ENCODE data around the gene GLYATL1.

GLYATL1 gene

DNA sequence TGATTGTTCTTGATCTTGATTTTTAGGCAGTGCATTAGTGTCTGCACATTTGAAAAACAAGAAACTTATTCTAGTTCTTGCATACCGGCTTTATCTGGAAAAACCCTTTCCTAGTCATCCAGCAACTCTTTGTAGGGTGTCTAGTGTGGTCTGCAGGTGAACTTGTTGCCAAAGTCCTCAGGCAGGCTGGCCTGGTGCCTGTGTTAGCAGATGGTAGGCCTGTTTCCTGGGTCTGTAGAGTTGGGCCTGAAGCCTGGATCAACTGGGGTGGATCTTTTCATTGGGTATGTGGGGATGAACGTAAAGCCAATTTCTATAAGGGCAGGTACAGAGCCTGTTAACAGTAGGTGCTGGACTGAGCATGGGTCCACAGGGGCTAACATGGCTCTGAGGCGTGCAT is 5.6 kb upstream of the GLYATL1 start:
- ATAC-seq (replicated peaks) = no peak
- H3K36me3 Mint-ChIP-seq (ENCODE audit: insufficient read depth) = no peaks in the 10 kb centered on the region

DNA sequence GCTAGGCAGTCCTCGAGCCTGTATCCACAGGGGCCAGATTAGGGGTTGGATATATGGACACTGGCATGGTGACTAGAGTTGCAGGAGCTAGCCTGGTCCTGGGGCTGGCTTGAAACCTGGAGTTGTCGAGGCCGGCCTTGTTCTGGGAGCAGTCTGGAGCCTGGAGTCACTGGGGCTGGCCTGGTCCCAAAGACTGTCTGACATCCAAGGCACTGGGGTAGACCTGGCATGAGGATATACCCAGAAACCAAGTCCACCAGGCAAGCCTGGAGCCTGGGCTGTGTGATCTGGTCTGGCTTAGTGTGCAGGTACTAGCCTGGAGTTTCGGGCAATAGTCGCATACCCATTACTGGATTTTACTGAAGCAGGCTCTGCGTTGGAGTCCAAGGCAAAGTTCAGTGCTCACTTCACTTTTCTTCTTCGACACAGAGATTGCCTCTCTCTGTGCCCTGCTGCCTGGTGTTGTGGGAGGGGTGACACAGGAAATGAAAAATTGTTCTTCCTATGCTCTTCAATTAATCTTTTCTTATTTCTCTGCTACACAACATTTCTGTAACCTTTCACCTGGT is 4.3 kb upstream of the GLYATL1 start:
- no peaks in the 10 kb centered on the region for H3K36me3 Mint-ChIP-seq (ENCODE audit: insufficient read depth)
- no peak for DNase-seq
- no peak overlapping the region for H3K27ac Mint-ChIP-seq

More for the DNA sequence above, 5.6 kb upstream of the GLYATL1 start:
- no peak overlapping the region for H3K27ac Mint-ChIP-seq
- no peak for DNase-seq
- no peaks in the 10 kb centered on the region for H3K9me3 Mint-ChIP-seq
- H3K4me1 Mint-ChIP-seq (ENCODE audit: low read depth in 2 of 2) = no peaks in the 10 kb centered on the region
- H3K27me3 Mint-ChIP-seq = peaks cover 34 to 38% of the 10 kb centered on the region in 2 donors
- H3K4me3 Mint-ChIP-seq = no peak overlapping the region

DNA sequence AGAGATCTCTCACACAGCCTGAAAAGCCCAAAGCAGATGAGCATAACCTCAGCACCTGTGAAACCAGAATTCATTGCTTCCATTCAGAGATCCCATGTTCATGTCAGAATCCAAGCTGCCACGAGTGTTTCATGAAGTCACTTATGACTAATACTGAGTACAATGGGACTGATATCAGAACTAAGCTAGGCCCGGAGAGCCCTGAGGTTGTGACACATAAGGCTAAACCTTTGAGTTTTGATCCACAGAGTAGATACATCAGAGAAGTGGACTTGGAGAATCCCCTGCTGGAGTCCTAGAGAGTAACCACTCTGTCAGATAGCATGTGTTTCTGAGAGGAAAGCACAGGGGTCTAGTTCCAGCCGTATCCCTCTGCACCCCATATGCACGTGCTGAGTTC is 890 bp upstream of the GLYATL1 start:
- H3K27me3 Mint-ChIP-seq = peaks cover 28 to 45% of the 10 kb centered on the region in 2 donors
- H3K4me3 Mint-ChIP-seq = no peak overlapping the region
- no peak for ATAC-seq (replicated peaks)
- no peaks in the 10 kb centered on the region for H3K36me3 Mint-ChIP-seq (ENCODE audit: insufficient read depth)
- no peak overlapping the region for H3K27ac Mint-ChIP-seq
- H3K9me3 Mint-ChIP-seq = no peaks in the 10 kb centered on the region
- H3K4me1 Mint-ChIP-seq (ENCODE audit: low read depth in 2 of 2) = no peaks in the 10 kb centered on the region
- DNase-seq = no peak

More for the DNA sequence above, 4.3 kb upstream of the GLYATL1 start:
- Mint-ChIP-seq H3K9me3 (no peaks in the 10 kb centered on the region), H3K4me3 (no peak overlapping the region), H3K4me1 (ENCODE audit: low read depth in 2 of 2) (no peaks in the 10 kb centered on the region), H3K27me3 (peaks cover 29 to 38% of the 10 kb centered on the region in 2 donors)
- ATAC-seq (replicated peaks) = no peak

DNA sequence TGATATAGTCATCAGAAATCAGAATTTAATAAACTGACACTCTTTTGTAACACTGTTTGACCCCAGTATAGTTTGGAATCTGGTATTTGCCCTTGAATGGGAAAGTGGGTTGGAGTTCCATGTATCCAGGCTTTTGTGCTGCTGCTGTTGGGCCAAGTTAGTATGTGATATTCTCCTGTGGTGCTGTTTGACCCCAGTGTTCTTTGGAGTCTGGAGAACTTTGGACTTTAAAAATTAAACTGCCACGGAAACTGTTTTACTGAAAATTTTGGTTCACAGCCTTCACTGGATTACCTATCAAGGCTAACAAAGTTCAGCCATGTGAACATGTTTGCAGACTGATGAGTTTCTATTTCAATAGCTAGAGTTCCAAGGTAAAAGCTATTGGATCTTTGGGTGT is 740 bp downstream of the GLYATL1 start:
- Mint-ChIP-seq H3K27ac (no peak overlapping the region), H3K4me3 (no peak overlapping the region), H3K4me1 (ENCODE audit: low read depth in 2 of 2) (no peaks in the 10 kb centered on the region), H3K9me3 (no peaks in the 10 kb centered on the region), H3K27me3 (peaks cover 28 to 36% of the 10 kb centered on the region in 2 donors), H3K36me3 (ENCODE audit: insufficient read depth) (no peaks in the 10 kb centered on the region)
- no peak for ATAC-seq (replicated peaks)
- DNase-seq = no peak

DNA sequence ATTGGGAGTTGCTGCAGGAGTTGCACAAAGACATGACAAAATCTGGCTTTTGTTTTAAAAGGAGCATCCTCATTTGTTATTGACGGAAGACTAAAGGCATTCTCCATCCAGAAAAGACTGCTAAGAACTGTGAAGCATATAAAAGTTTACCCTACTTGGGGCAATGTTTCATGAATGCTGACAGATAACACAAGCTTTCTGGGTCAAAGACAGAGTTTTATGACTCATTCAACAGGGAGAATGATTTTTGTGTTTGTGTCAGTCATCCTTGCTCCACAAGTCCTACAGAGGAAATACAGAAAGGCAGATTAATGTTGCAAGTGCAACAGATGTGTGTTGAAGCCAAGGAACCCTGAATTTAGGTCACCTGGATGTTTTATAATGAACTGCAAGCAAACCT is 2.5 kb downstream of the GLYATL1 start:
- no peaks in the 10 kb centered on the region for H3K36me3 Mint-ChIP-seq (ENCODE audit: insufficient read depth)
- H3K27ac Mint-ChIP-seq = no peak overlapping the region
- no peaks in the 10 kb centered on the region for H3K4me1 Mint-ChIP-seq (ENCODE audit: low read depth in 2 of 2)
- no peak for DNase-seq
- no peaks in the 10 kb centered on the region for H3K9me3 Mint-ChIP-seq
- no peak overlapping the region for H3K4me3 Mint-ChIP-seq
- ATAC-seq (replicated peaks) = no peak
- H3K27me3 Mint-ChIP-seq = peaks cover 22 to 36% of the 10 kb centered on the region in 2 donors

DNA sequence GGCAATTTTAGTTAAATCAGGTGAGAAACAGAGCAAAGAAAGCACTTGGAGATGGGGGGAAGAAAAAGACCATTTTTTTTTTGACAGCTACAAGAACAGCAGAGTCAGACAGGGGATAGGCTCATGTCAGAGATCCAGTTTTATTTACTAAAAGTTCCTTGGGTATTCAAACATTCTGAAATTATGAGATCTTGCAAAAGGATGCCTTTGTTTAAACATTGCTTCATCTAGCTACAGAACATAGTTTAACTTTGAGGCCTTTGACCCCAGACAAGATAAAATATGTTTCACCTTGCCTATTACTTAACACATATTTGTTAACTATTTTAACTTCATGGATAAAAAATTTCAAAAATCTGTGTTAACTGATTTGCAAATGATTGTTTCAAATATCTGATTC is 6.4 kb downstream of the GLYATL1 start:
- ATAC-seq (replicated peaks) (no peak), DNase-seq (no peak)
- H3K27ac Mint-ChIP-seq = no peak overlapping the region
- peaks cover 16 to 30% of the 10 kb centered on the region in 2 donors for H3K27me3 Mint-ChIP-seq
- peaks cover 0 to 3% of the 10 kb centered on the region in 2 donors for H3K4me1 Mint-ChIP-seq (ENCODE audit: low read depth in 2 of 2)
- no peaks in the 10 kb centered on the region for H3K9me3 Mint-ChIP-seq
- no peak overlapping the region for H3K4me3 Mint-ChIP-seq
- no peaks in the 10 kb centered on the region for H3K36me3 Mint-ChIP-seq (ENCODE audit: insufficient read depth)

DNA sequence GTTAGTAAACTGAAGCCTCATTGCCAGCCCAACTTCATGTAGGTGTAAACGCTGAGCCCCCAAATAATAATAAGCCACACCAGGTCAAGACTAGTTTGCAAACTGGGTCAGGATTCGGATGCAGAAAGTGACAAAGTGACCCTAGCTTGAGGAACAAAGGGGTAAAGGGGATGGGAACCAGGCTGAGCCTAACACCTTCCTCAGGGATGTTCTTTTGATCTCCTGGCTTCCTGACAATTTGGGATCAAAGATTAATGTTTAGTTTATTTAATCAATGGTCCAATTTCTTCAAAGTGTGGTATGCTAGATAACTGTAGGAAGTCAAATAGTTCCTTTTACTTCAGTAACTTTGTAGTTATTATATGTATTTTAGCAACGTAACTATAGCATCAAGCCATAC is 9.9 kb downstream of the GLYATL1 start:
- DNase-seq (no peak), ATAC-seq (replicated peaks) (no peak)
- Mint-ChIP-seq H3K36me3 (ENCODE audit: insufficient read depth) (no peaks in the 10 kb centered on the region), H3K27ac (no peak overlapping the region), H3K4me3 (no peak overlapping the region), H3K9me3 (no peaks in the 10 kb centered on the region), H3K27me3 (peaks cover 18 to 19% of the 10 kb centered on the region in 2 donors), H3K4me1 (ENCODE audit: low read depth in 2 of 2) (peaks cover 0 to 3% of the 10 kb centered on the region in 2 donors)

DNA sequence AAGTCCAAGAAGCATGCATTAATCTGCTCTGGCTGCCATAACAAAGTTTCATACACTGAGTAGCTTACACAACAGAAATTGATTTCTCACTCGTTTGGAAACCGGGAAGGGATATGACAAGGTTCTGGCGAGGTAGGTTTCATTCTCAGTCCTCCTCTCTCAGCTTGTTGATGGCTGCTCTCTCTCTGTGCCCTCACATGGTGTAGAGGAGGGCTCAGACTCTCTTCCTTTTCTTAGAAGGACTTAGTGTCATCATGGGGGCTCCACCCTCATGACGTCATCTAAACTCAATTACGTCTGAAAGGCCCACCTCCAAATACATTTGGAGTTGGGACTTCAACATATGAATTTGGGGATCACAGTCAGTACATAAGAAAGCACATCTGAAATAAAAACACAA is 18.6 kb downstream of the GLYATL1 start:
- no peak overlapping the region for H3K4me3 Mint-ChIP-seq
- H3K27me3 Mint-ChIP-seq = peaks cover 32 to 56% of the 10 kb centered on the region in 2 donors
- no peaks in the 10 kb centered on the region for H3K9me3 Mint-ChIP-seq
- no peak for ATAC-seq (replicated peaks)
- no peak overlapping the region for H3K27ac Mint-ChIP-seq
- no peak for DNase-seq
- H3K4me1 Mint-ChIP-seq (ENCODE audit: low read depth in 2 of 2) = no peaks in the 10 kb centered on the region
- no peaks in the 10 kb centered on the region for H3K36me3 Mint-ChIP-seq (ENCODE audit: insufficient read depth)

DNA sequence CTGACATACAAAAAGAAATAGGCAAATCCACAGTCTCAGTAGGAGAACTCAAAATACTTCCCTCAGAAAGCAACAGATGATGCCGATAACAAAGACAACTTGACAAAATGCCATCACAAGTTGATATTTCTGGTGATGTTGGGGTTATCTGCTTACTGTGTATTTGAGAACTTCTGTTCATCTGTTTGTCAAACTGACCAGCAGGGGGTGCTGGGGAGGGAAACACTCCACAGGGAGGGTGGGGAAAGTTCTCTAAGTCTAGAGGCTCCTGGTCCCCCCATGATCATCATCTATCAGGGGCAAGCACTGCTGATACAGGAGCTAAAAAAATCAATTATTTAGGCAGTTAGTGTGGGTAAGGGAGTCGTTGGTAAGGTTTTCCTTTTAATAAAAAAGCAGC is 19.2 kb downstream of the GLYATL1 start:
- DNase-seq = peak in 2 of 3 experiments; percentile 3 to 10
- Mint-ChIP-seq H3K4me3 (no peak overlapping the region), H3K27me3 (peaks cover 37 to 51% of the 10 kb centered on the region in 2 donors), H3K27ac (no peak overlapping the region), H3K4me1 (ENCODE audit: low read depth in 2 of 2) (no peaks in the 10 kb centered on the region), H3K36me3 (ENCODE audit: insufficient read depth) (no peaks in the 10 kb centered on the region), H3K9me3 (no peaks in the 10 kb centered on the region)
- no peak for ATAC-seq (replicated peaks)

DNA sequence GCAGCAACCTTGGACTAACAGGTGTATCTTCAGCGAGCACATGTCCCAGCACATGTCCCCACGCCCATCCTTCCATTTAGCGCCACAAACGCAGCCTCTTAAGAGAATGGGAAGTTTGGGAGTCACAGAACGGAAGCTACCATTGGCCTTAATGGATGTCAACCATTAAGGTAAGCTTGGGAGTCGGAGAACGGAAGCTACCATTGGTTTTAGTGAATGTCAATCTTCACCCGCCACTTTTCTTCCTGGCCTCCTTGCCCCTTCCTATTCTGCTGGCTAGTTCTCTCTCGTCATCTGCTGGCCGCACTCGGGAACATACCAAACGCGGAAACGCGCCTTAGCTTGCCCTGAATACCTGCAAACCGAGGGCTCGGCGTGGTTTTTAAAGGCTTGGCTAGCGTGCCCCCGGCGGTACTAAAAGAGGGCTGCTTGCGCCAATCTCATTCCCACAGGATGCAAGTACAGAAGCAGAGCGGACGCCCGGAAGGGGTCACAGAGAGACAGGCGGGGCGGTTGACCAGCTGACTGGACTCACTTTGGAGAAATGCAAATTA is 24.3 kb downstream of the GLYATL1 start:
- no peaks in the 10 kb centered on the region for H3K9me3 Mint-ChIP-seq
- no peak overlapping the region for H3K27ac Mint-ChIP-seq
- H3K4me3 Mint-ChIP-seq = no peak overlapping the region
- DNase-seq = no peak
- ATAC-seq (replicated peaks) = no peak
- H3K4me1 Mint-ChIP-seq (ENCODE audit: low read depth in 2 of 2) = no peaks in the 10 kb centered on the region
- H3K27me3 Mint-ChIP-seq = peaks cover 33 to 38% of the 10 kb centered on the region in 2 donors
- H3K36me3 Mint-ChIP-seq (ENCODE audit: insufficient read depth) = no peaks in the 10 kb centered on the region

DNA sequence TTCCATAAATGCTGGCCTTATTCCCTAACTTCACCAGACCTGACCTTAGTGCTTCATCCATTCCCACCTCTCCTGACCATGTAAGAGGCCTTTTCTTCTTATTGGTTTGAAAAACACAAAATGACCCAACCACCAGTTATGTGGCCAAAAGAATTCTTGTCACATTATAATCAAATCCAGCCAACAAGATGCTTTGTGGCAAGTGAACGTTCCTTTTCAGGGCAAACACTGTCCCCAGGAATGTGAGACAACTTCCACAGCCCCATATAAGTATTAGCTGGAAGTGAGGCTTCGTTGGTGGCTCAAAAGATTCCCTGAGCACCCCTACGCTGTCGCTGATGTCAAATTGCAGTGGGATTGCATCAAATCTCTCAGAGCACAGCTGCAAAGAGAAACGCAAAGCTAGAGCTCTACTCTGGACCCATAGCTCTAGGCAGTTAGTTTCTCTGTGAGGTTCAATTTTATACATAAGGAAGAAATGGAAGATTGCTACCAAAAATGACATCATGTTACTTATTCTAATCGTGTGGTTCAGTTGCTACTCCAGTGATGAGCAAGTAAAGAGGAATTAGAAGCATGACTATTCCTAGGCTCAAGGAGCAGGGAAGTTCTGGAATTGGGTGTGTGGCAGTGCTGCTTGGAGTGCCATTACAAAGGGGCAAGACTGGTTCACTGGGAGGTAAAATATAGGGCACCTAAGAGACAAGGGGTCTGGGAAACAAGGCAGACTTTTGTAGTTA is 26.1 kb downstream of the GLYATL1 start:
- DNase-seq (no peak), ATAC-seq (replicated peaks) (no peak)
- H3K36me3 Mint-ChIP-seq (ENCODE audit: insufficient read depth) = no peaks in the 10 kb centered on the region

DNA sequence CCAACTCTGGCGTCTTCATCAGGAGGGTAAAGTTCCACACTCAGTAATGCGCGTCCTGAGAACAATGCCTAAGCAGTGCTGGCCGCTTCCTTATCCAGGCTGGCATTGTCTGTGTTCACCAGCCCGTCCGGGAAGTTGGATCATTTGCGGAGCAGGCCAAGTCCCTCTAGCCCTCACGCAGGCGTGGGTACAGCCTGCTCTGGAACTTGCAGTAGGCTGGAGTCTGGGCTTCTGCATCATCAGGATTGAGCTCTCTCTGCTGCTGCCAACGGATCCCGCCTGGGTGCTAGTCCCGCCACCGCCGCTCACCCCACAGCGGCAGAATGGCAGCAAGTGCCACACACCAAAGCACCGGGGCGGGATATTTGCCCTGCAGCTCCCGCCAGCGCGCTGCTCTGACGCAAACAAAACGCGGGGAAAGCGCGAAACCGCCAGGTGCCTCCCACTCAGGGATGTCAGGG is 29.0 kb downstream of the GLYATL1 start:
- no peaks in the 10 kb centered on the region for H3K4me1 Mint-ChIP-seq (ENCODE audit: low read depth in 2 of 2)
- ATAC-seq (replicated peaks) (no peak), DNase-seq (no peak)

More for the DNA sequence above, 26.1 kb downstream of the GLYATL1 start:
- Mint-ChIP-seq H3K27me3 (peaks cover 33 to 47% of the 10 kb centered on the region in 2 donors), H3K27ac (no peak overlapping the region), H3K4me3 (no peak overlapping the region), H3K9me3 (no peaks in the 10 kb centered on the region), H3K4me1 (ENCODE audit: low read depth in 2 of 2) (no peaks in the 10 kb centered on the region)

DNA sequence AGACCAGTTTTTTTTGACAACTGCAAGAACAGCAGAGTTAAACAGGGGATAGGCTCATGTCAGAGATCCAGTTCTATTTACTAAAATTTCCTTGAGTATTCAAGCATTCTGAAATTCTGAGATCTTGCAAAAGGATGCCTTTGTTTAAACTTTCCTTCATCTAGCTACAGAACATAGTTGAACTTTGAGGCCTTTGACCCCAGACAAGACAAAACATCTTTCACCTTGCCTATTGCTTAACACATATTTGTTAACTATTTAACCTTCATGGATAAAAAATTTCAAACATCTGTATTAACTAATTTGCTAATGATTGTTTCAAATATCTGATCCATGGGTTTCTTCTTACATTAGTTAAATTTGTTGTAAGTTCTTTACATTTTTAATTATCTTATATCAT is 38.2 kb downstream of the GLYATL1 start:
- H3K4me3 Mint-ChIP-seq = no peak overlapping the region

More for the DNA sequence above, 29.0 kb downstream of the GLYATL1 start:
- peaks cover 0 to 1% of the 10 kb centered on the region in 2 donors for H3K9me3 Mint-ChIP-seq
- no peak overlapping the region for H3K27ac Mint-ChIP-seq
- no peaks in the 10 kb centered on the region for H3K36me3 Mint-ChIP-seq (ENCODE audit: insufficient read depth)
- peaks cover 30 to 32% of the 10 kb centered on the region in 2 donors for H3K27me3 Mint-ChIP-seq
- H3K4me3 Mint-ChIP-seq = no peak overlapping the region

DNA sequence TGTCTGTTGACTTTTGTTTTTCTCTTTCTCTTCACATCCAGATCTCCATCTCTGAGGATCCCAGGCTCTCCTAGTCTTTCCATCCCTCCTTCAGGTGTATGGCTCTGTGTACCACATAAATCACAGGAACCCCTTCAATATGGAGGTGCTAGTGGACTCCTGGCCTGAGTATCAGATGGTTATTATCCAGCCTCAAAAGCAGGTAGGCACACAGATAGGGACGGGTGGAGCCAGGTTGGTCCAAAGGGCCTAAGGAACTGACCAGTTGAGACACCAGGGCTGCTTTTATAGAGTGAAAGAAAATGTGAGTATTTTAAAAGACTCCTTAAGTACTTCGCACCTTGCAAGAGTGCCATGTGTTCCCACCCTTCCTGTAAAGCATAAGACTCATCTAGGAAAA is 39.9 kb downstream of the GLYATL1 start:
- no peak overlapping the region for H3K4me3 Mint-ChIP-seq
- ATAC-seq (replicated peaks) = no peak
- no peaks in the 10 kb centered on the region for H3K4me1 Mint-ChIP-seq (ENCODE audit: low read depth in 2 of 2)
- no peaks in the 10 kb centered on the region for H3K36me3 Mint-ChIP-seq (ENCODE audit: insufficient read depth)
- peaks cover 0 to 11% of the 10 kb centered on the region in 2 donors for H3K27me3 Mint-ChIP-seq
- no peak for DNase-seq
- H3K9me3 Mint-ChIP-seq = no peaks in the 10 kb centered on the region
- no peak overlapping the region for H3K27ac Mint-ChIP-seq

More for the DNA sequence above, 38.2 kb downstream of the GLYATL1 start:
- Mint-ChIP-seq H3K27me3 (peaks cover 0 to 15% of the 10 kb centered on the region in 2 donors), H3K27ac (no peak overlapping the region), H3K9me3 (peaks cover 0 to 3% of the 10 kb centered on the region in 2 donors), H3K4me1 (ENCODE audit: low read depth in 2 of 2) (no peaks in the 10 kb centered on the region), H3K36me3 (ENCODE audit: insufficient read depth) (no peaks in the 10 kb centered on the region)
- ATAC-seq (replicated peaks) (no peak), DNase-seq (no peak)

Data from effector memory CD8-positive, alpha-beta T cell (primary cell).